ENCODE measurements around the gene MMP25.
"Not testable (repeated sequence)": the region's sequence is repeated elsewhere in the genome, so short reads cannot be mapped to it uniquely, and the experiment has no call there.

MMP25 gene

GRCh38 chr16:3074860-3075522 lies 28.6 kb downstream of the MMP25 start:
- DNase-seq = peak; percentile 71

GRCh38 chr16:3075523-3075915 lies 29.2 kb downstream of the MMP25 start:
- DNase-seq = no peak

GRCh38 chr16:3075946-3076345 lies 29.6 kb downstream of the MMP25 start:
- not testable (repeated sequence) for DNase-seq

GRCh38 chr16:3076577-3076976 lies 30.2 kb downstream of the MMP25 start:
- no peak for DNase-seq

- no peak for DNase-seq
These were observed 33.7 kb downstream of the MMP25 start for GRCh38 chr16:3080024-3080423.

GRCh38 chr16:3081957-3082356 lies 35.6 kb downstream of the MMP25 start:
- not testable (repeated sequence) for DNase-seq

GRCh38 chr16:3083408-3083807 lies 37.0 kb downstream of the MMP25 start:
- not testable (repeated sequence) for DNase-seq

- DNase-seq = no peak
These were observed 38.1 kb downstream of the MMP25 start for GRCh38 chr16:3084491-3084890.

GRCh38 chr16:3084969-3085670 lies 38.8 kb downstream of the MMP25 start:
- no peak for DNase-seq

- DNase-seq = no peak
These were observed 39.7 kb downstream of the MMP25 start for GRCh38 chr16:3085868-3086595.

GRCh38 chr16:3086596-3087242 lies 40.4 kb downstream of the MMP25 start:
- DNase-seq = no peak

GRCh38 chr16:3087243-3088235 lies 41.2 kb downstream of the MMP25 start:
- DNase-seq = no peak

- no peak for DNase-seq
These were observed 42.1 kb downstream of the MMP25 start for GRCh38 chr16:3088450-3088849.

GRCh38 chr16:3088925-3089716 lies 42.8 kb downstream of the MMP25 start:
- DNase-seq = no peak

- DNase-seq = no peak
These were observed 43.6 kb downstream of the MMP25 start for GRCh38 chr16:3089717-3090592.

- DNase-seq = no peak
These were observed 45.2 kb downstream of the MMP25 start for GRCh38 chr16:3091551-3091950.

GRCh38 chr16:3092501-3092941 lies 46.2 kb downstream of the MMP25 start:
- DNase-seq = no peak

GRCh38 chr16:3094289-3095027 lies 48.1 kb downstream of the MMP25 start:
- DNase-seq = peak; percentile 40

- peak; percentile 45 for DNase-seq
These were observed 49.5 kb downstream of the MMP25 start for GRCh38 chr16:3095869-3096268.

Measured in T-helper 9 cell (primary cell).